Gastrocnemius medialis (tissue), 4 donors: ENCODE results near the gene SEMA5B.

Experiments used
- CTCF ChIP-seq, 5 experiments: fragments of 450-650 bp in 3 of 5; fragments of 200-600 bp in 2 of 5; sonication (generic) in 2 of 5; IDR thresholded peaks in 4 of 5; conservative IDR thresholded peaks in 1 of 5; 1 replicate in 4 of 5; 2 replicates in 1 of 5; pipeline ENCODE4 v1.5.1; 2016 to 2019; ENCODE audit warnings: antibody characterized with exemption in 5 of 5, mild to moderate bottlenecking in 3 of 5, moderate library complexity in 3 of 5
- POLR2A ChIP-seq, 2 donors: fragments of 450-650 bp; IDR thresholded peaks; one replicate each; pipeline ENCODE4 v1.6.1; 2017; ENCODE audit warnings: antibody characterized with exemption in 2 of 2, mild to moderate bottlenecking in 2 of 2, moderate library complexity in 2 of 2

GRCh38 chr3:122938783-122939425, 88.7 kb downstream of the SEMA5B start:
- no peak for TF ChIP-seq POLR2A (IDR thresholded peaks at IDR 0.05)
- TF ChIP-seq CTCF (IDR thresholded peaks at IDR 0.05 in 4 of 5, conservative IDR thresholded peaks at IDR 0.05 in 1 of 5), result no peak
